ENCODE data around the gene TCTN2. TPM values are rescaled to one million over a fixed set of nuclear protein-coding genes. Genes with fewer than 3 reads are reported as not detected.

The TCTN2 gene
- total and polyA plus RNA-seq, 9 of the 15 experiments (the other 6 are each of a cell fraction or from before 2014, with no cell fraction given): 0.58 to 5.5 (median 3.6) TPM

DNA sequence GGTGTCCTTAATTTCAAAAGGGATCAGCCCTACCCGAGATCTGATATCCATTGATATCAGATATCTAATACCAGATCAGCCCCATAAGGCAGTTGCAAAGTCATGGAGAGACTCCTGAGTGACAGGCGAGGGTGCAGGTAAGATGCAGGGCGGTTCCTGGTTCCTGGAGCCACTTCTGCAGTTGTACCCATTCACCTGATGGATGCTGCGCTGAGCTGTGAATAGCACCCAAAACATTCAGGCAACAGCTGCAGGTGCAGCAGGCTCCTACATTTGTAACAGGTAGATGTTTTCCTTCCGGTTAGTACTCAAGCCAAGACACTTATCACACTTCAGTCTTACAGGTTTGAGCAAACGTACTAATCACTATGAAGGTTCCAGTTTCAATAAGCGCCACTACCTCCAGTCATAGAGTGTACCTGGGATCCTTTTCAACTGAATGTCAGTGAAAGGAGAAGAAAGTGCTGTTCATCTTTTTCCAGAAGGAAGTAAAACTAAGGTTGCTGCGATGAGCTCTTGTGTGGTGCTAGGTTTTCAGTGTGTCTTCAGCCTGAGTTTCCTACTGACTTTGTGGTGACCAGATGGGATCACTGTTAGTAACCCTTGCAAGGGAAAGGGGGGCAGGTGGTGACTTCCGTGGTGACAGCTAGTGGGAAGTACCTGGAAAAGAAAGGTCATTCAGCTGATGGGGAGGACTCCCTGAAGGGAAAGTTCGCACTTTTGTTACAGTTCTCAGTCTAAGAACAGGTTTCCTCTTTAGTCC lies 43.1 kb downstream of the TCTN2 start (continued):
- TF ChIP-seq, protein P1, sequence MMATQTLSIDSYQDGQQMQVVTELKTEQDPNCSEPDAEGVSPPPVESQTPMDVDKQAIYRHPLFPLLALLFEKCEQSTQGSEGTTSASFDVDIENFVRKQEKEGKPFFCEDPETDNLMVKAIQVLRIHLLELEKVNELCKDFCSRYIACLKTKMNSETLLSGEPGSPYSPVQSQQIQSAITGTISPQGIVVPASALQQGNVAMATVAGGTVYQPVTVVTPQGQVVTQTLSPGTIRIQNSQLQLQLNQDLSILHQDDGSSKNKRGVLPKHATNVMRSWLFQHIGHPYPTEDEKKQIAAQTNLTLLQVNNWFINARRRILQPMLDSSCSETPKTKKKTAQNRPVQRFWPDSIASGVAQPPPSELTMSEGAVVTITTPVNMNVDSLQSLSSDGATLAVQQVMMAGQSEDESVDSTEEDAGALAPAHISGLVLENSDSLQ (IDR thresholded peaks at IDR 0.05): peak; percentile 93

DNA sequence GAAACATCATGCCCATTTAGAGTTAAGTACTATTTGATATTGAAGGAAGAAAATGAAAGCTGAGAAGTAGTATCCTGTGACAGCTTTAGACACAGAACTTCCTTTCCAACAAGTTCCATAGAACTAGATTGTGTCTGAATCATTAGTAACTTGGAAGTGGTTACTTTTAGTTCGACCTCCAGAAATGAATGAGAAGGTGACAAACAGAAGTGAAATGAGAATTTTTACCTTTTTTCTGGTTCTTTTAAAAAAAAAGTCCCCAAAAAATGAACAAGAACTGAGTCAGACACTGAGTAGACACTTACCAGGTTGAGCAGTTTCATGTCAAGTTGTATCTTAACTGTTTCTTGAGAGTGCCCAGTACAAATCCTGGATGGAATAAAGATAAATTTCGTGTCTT lies 44.3 kb downstream of the TCTN2 start:
- TF ChIP-seq PBX2 (CRISPR knock-in tag; IDR thresholded peaks at IDR 0.05; ENCODE audit: low read depth) (no peak), PBX2 (tag; conservative IDR thresholded peaks at IDR 0.05; ENCODE audit: low read depth) (0 out of 2 replicates have a peak, but pooled peaks have one; percentile 21), WHSC1 (IDR thresholded peaks at IDR 0.05; ENCODE audit: low read length) (no peak), KLF10 (CRISPR knock-in tag; IDR thresholded peaks at IDR 0.05) (no peak), ASH1L (IDR thresholded peaks at IDR 0.05; ENCODE audit: borderline replicate concordance, low read depth, partially characterized antibody) (no peak), FOS (IDR thresholded peaks at IDR 0.05; ENCODE audit: extremely low read depth, insufficient read length) (no peak), HMBOX1 (IDR thresholded peaks at IDR 0.05) (peak; percentile 80), ZNF76 (CRISPR knock-in tag; IDR thresholded peaks at IDR 0.05; ENCODE audit: borderline replicate concordance) (no peak)
- TF ChIP-seq, protein P2, sequence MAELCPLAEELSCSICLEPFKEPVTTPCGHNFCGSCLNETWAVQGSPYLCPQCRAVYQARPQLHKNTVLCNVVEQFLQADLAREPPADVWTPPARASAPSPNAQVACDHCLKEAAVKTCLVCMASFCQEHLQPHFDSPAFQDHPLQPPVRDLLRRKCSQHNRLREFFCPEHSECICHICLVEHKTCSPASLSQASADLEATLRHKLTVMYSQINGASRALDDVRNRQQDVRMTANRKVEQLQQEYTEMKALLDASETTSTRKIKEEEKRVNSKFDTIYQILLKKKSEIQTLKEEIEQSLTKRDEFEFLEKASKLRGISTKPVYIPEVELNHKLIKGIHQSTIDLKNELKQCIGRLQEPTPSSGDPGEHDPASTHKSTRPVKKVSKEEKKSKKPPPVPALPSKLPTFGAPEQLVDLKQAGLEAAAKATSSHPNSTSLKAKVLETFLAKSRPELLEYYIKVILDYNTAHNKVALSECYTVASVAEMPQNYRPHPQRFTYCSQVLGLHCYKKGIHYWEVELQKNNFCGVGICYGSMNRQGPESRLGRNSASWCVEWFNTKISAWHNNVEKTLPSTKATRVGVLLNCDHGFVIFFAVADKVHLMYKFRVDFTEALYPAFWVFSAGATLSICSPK (IDR thresholded peaks at IDR 0.05; ENCODE audit: borderline replicate concordance): no peak
- no peak overlapping the region for H2AFZ ChIP-seq (ENCODE audit: low read depth, low read length)
- FAIRE-seq (no peak), DNase-seq (ENCODE audit: extremely low read depth in 1 of 4, low spot score in 3 of 4) (no peak), ATAC-seq (no peak)
- H3K9me3 ChIP-seq (replicated peaks; ENCODE audit: control insufficient read depth, insufficient read depth, low read depth, low read length): no peaks in the 10 kb centered on the region
- CTCF ChIA-PET (ENCODE audit: low intra/inter-chr PET ratio): no interaction called here
- H3K9me1 ChIP-seq (ENCODE audit: control insufficient read depth, insufficient read depth, low read length): no peaks in the 10 kb centered on the region
- POLR2A ChIA-PET: no interaction called here
- peak overlapping the region; percentile 9; the same call in 2 of the 3 replicates for H3K27ac ChIP-seq (ENCODE audit: extremely low read depth, low read depth, low read length)
- peaks cover 21% of the 10 kb centered on the region for H3K36me3 ChIP-seq (ENCODE audit: control insufficient read depth, insufficient read depth, low read length)
- in situ Hi-C loops (cut with MboI): no loop called here
- no peak overlapping the region for H3K4me3 ChIP-seq
- peak overlapping the region in 1 of 2 experiments; percentile 39; a peak in 1 of 4 replicates for H3K9ac ChIP-seq (ENCODE audit: insufficient read depth in 1 of 2, low read depth in 2 of 2, low read length in 2 of 2)
- H4K20me1 ChIP-seq (replicated peaks; ENCODE audit: control insufficient read depth, insufficient read depth, low read length): peaks cover 4% of the 10 kb centered on the region; the same call in 1 of the 2 replicates
- H3K27me3 ChIP-seq (ENCODE audit: control insufficient read depth in 2 of 2, insufficient read depth in 2 of 2, low read length in 2 of 2): no peaks in the 10 kb centered on the region
- WGBS (ENCODE audit: insufficient coverage, low coverage, missing lambda C conversion rate): 5% methylated on average over 2 of the region's 2 CpGs
- H3K4me2 ChIP-seq (ENCODE audit: insufficient read depth, low read length): peak overlapping the region; percentile 34; the same call in 1 of the 2 replicates
- no TSS peak for BruUV-seq (replicated peaks)
- intact Hi-C loops (cut with micrococcal nuclease): loop anchor here (10.0 kb wide), 1 partner anchor 330 kb away; the partner anchor contains the start of gene KMT5A
- H3K79me2 ChIP-seq (ENCODE audit: control insufficient read depth, insufficient read depth, low read length): peaks cover 64% of the 10 kb centered on the region
- peaks cover 43 to 46% of the 10 kb centered on the region in 2 experiments for H3K4me1 ChIP-seq (replicated peaks in 1 of 2; ENCODE audit: control insufficient read depth in 2 of 2, insufficient read depth in 2 of 2, low read length in 2 of 2)

Data from K562 (cell line).